Measurements from ENCODE around the gene RELN.

Gene RELN

GRCh38 chr7:104007614-104008013, 18.2 kb upstream of the RELN start:
- H3K9me3 ChIP-seq (ENCODE audit: control insufficient read depth, insufficient read depth, low read depth, low read length): no peaks in the 10 kb centered on the region
- TF ChIP-seq ZNF354C (tag by site-specific recombination; IDR thresholded peaks at IDR 0.05; ENCODE audit: borderline replicate concordance, low read depth) (no peak), ZBTB20 (tag by site-specific recombination; IDR thresholded peaks at IDR 0.05) (no peak), TSHZ1 (tag by site-specific recombination; IDR thresholded peaks at IDR 0.05; ENCODE audit: borderline replicate concordance) (no peak), ZNF121 (tag by site-specific recombination; IDR thresholded peaks at IDR 0.05) (no peak), ZNF311 (tag by site-specific recombination; IDR thresholded peaks at IDR 0.05; ENCODE audit: borderline replicate concordance) (no peak), ZNF518A (tag by site-specific recombination; conservative IDR thresholded peaks at IDR 0.05; ENCODE audit: low read depth) (no peak), ZNF580 (tag by site-specific recombination; IDR thresholded peaks at IDR 0.05) (no peak), ZNF26 (tag by site-specific recombination; IDR thresholded peaks at IDR 0.05) (no peak), GFI1B (tag by site-specific recombination; IDR thresholded peaks at IDR 0.05) (no peak)
- H3K36me3 ChIP-seq (ENCODE audit: control insufficient read depth in 2 of 2, insufficient read depth in 1 of 2, low read length in 2 of 2): no peaks in the 10 kb centered on the region
- no peak overlapping the region for H3K4me3 ChIP-seq (ENCODE audit: low read depth, low read length)
- H3K27ac ChIP-seq (ENCODE audit: extremely low read depth, low read depth, low read length): no peak overlapping the region
- CTCF ChIA-PET: no interaction called here
- POLR2A ChIA-PET: no interaction called here
- no peaks in the 10 kb centered on the region for H3K4me1 ChIP-seq (ENCODE audit: control insufficient read depth, insufficient read depth, low read length)

- no peaks in the 10 kb centered on the region for H3K36me3 ChIP-seq (ENCODE audit: control insufficient read depth in 2 of 2, insufficient read depth in 1 of 2, low read length in 2 of 2)
- POLR2A ChIA-PET: no interaction called here
- H3K9me3 ChIP-seq (ENCODE audit: control insufficient read depth, insufficient read depth, low read depth, low read length): no peaks in the 10 kb centered on the region
- no peak overlapping the region for H3K27ac ChIP-seq (ENCODE audit: extremely low read depth, low read depth, low read length)
- H3K4me3 ChIP-seq (ENCODE audit: low read depth, low read length): no peak overlapping the region
- CTCF ChIA-PET: interaction anchor here (0.6 kb wide), 1 partner anchor 15 kb away, joined by 3 read pairs; no protein-coding TSS in a partner anchor
- no peaks in the 10 kb centered on the region for H3K4me1 ChIP-seq (ENCODE audit: control insufficient read depth, insufficient read depth, low read length)
- TF ChIP-seq ZNF677 (tag by site-specific recombination; IDR thresholded peaks at IDR 0.05) (no peak), ZNF510 (tag by site-specific recombination; IDR thresholded peaks at IDR 0.05; ENCODE audit: insufficient replicate concordance) (no peak), HOXD13 (CRISPR knock-in tag; IDR thresholded peaks at IDR 0.05; ENCODE audit: borderline replicate concordance) (no peak), ZNF664 (tag by site-specific recombination; IDR thresholded peaks at IDR 0.05) (no peak), ZNF488 (tag by site-specific recombination; IDR thresholded peaks at IDR 0.05) (no peak), PRDM1 (tag by site-specific recombination; IDR thresholded peaks at IDR 0.05) (no peak), ZFP37 (tag by site-specific recombination; IDR thresholded peaks at IDR 0.05) (no peak), ZBTB11 (tag by site-specific recombination; conservative IDR thresholded peaks at IDR 0.05; ENCODE audit: low read depth) (no peak)
Measured at GRCh38 chr7:104005197-104005596, 15.7 kb upstream of the RELN start.

Data from HEK293 (cell line).